Sigmoid colon (tissue), 3 donors: Measurements from ENCODE around the gene FAIM.

Experiments
- CTCF ChIP-seq, 4 experiments: fragments of 450-650 bp in 3 of 4; fragments of 200-600 bp in 1 of 4; IDR thresholded peaks; one replicate each; pipeline ENCODE4 v1.5.1; 2016 to 2019; ENCODE audit warnings: antibody characterized with exemption in 4 of 4, mild to moderate bottlenecking in 3 of 4, moderate library complexity in 2 of 4
- POLR2A ChIP-seq, 2 donors: fragments of 450-650 bp; IDR thresholded peaks; one replicate each; pipeline ENCODE4 v1.6.1; 2016; ENCODE audit warnings: antibody characterized with exemption in 2 of 2, mild to moderate bottlenecking in 2 of 2, moderate library complexity in 2 of 2

- TF ChIP-seq CTCF (IDR thresholded peaks at IDR 0.05) (no peak), POLR2A (IDR thresholded peaks at IDR 0.05) (no peak)
Measured at GRCh38 chr3:138629526-138629925, 21.0 kb downstream of the FAIM start.
